HCT116 (cell line): Measurements from ENCODE around the gene CFAP410. TPM values are rescaled to one million over a fixed set of nuclear protein-coding genes. Genes with fewer than 3 reads are reported as not detected.

ENCODE experiments used
- ATAC-seq: fragments of 200-7000 bp; cut with Tn5 transposase; 2 replicates; pipeline ENCODE4 v1.9.1; 2020; ENCODE audit warnings: mild to moderate bottlenecking, moderate library complexity
- BruUV-seq: library from RNA; stranded (reverse); fragments of 400-500 nt; replicated peaks from 2 replicates; lab custom pipeline; 2021; lab: Mats Ljungman, UMichigan
- CTCF ChIA-PET: fragments of 300-600 bp; sonication (Branson Sonifier 250); formaldehyde crosslinking; loops from one replicate; lab custom pipeline; 2021; ENCODE audit warnings: antibody characterized with exemption; lab: Charles Lee
- POLR2A ChIA-PET: fragments of 300-600, 350-600 bp; sonication (Branson Sonifier 250); formaldehyde crosslinking; loops from one replicate; lab custom pipeline; 2021; ENCODE audit warnings: antibody characterized with exemption; lab: Charles Lee
- RAD21 ChIA-PET, 2 experiments: fragments of 300-600 bp; sonication (Branson Sonifier 250); formaldehyde crosslinking; loops; one replicate each; lab custom pipeline; 2023; ENCODE audit warnings: low total read pairs in 2 of 2; ENCODE audit not compliant: uncharacterized antibody in 2 of 2, unreplicated experiment in 2 of 2, low non-redundant PET in 1 of 2; lab: Charles Lee
- DNase-seq: peaks from one replicate; pipeline ENCODE4 v3.0.0-alpha.2; 2010; ENCODE audit warnings: low read depth, low spot score
- H2AFZ ChIP-seq: fragments of 200-600 bp; shearing (Covaris generic), sonication (generic); 2 replicates; pipeline ENCODE4 v1.6.1; 2017; ENCODE audit warnings: low read depth, mixed run types, mixed read lengths, antibody characterized with exemption, low read length; ENCODE audit not compliant: poor library complexity, severe bottlenecking
- H3K27ac ChIP-seq: 2 replicates; pipeline ENCODE4 v1.5.1; 2012; ENCODE audit warnings: low read depth, low read length
- H3K27me3 ChIP-seq: fragments of 200-600 bp; sonication (generic); 2 replicates; pipeline ENCODE4 v1.6.1; 2016; ENCODE audit warnings: mixed run types, low read length, mixed read lengths; ENCODE audit not compliant: insufficient read depth
- H3K36me3 ChIP-seq, 2 experiments: fragments of 200-500 bp in 1 of 2; fragments of 200-600 bp in 1 of 2; sonication (Bioruptor generic) in 1 of 2; sonication (generic) in 1 of 2; 2 replicates each; pipeline versions ENCODE4 v1.5.1 to v1.6.1; 2014 to 2016; ENCODE audit warnings: low read length in 2 of 2, inconsistent platforms in 1 of 2, mixed read lengths in 1 of 2, mixed run types in 1 of 2; ENCODE audit not compliant: insufficient read depth in 2 of 2, control insufficient read depth in 1 of 2
- H3K4me1 ChIP-seq, 2 experiments: fragments of 200-600 bp in 1 of 2; sonication (generic) in 1 of 2; 2 replicates each; pipeline versions ENCODE4 v1.5.1 to v1.6.1; 2012 to 2017; ENCODE audit warnings: low read length in 2 of 2, inconsistent platforms in 1 of 2, mild to moderate bottlenecking in 1 of 2, mixed read lengths in 1 of 2, mixed run types in 1 of 2, moderate library complexity in 1 of 2; ENCODE audit not compliant: insufficient read depth in 2 of 2, control insufficient read depth in 1 of 2
- H3K4me2 ChIP-seq: fragments of 200-600 bp; sonication (generic); 2 replicates; pipeline ENCODE4 v1.6.1; 2017; ENCODE audit warnings: mixed run types, low read length, mixed read lengths
- H3K4me3 ChIP-seq, 2 experiments: fragments of 200-600 bp in 1 of 2; sonication (generic) in 1 of 2; replicated peaks in 1 of 2; 2 replicates each; pipeline ENCODE4 v1.5.1; 2011 to 2016; ENCODE audit warnings: low read length in 2 of 2, control low read depth in 1 of 2, low read depth in 1 of 2, mild to moderate bottlenecking in 1 of 2, mixed read lengths in 1 of 2, mixed run types in 1 of 2
- H3K79me2 ChIP-seq: fragments of 200-600 bp; sonication (generic); 2 replicates; pipeline ENCODE4 v1.6.1; 2017; ENCODE audit warnings: mild to moderate bottlenecking, mixed run types, low read length, moderate library complexity, mixed read lengths; ENCODE audit not compliant: insufficient read depth
- H3K9ac ChIP-seq: fragments of 200-600 bp; sonication (generic); 2 replicates; pipeline ENCODE4 v1.6.1; 2016; ENCODE audit warnings: low read length, mixed read lengths
- H3K9me2 ChIP-seq: fragments of 200-600 bp; sonication (generic), shearing (Covaris generic); 2 replicates; pipeline ENCODE4 v1.6.1; 2017; ENCODE audit warnings: mixed run types, mild to moderate bottlenecking, moderate library complexity; ENCODE audit not compliant: insufficient read depth
- H3K9me3 ChIP-seq, 2 experiments: fragments of 200-500 bp in 1 of 2; fragments of 200-600 bp in 1 of 2; sonication (Bioruptor generic) in 1 of 2; sonication (generic) in 1 of 2; 2 replicates each; pipeline ENCODE4 v1.6.1; 2014 to 2017; ENCODE audit warnings: low read length in 2 of 2, mixed read lengths in 2 of 2, inconsistent platforms in 1 of 2, low read depth in 1 of 2, mild to moderate bottlenecking in 1 of 2, mixed run types in 1 of 2, moderate library complexity in 1 of 2; ENCODE audit not compliant: control insufficient read depth in 1 of 2, insufficient read depth in 1 of 2
- H4K20me1 ChIP-seq: fragments of 200-600 bp; sonication (generic), shearing (Covaris generic); 2 replicates; pipeline ENCODE4 v1.6.1; 2017; ENCODE audit warnings: mixed run types, mild to moderate bottlenecking, moderate library complexity; ENCODE audit not compliant: insufficient read depth
- CBX3 ChIP-seq: IDR thresholded peaks from 2 replicates; pipeline ENCODE4 v1.6.1; 2012; ENCODE audit warnings: low read depth
- CEBPB ChIP-seq: IDR thresholded peaks from 2 replicates; pipeline ENCODE4 v1.6.1; 2012; ENCODE audit warnings: low read depth
- EGR1 ChIP-seq: IDR thresholded peaks from 2 replicates; pipeline ENCODE4 v1.6.1; 2012; ENCODE audit warnings: low read depth
- EZH2phosphoT487 ChIP-seq: fragments of 200-600 bp; IDR thresholded peaks from 2 replicates; pipeline ENCODE4 v1.6.1; 2018; ENCODE audit warnings: antibody characterized with exemption, borderline replicate concordance
- JUND ChIP-seq: IDR thresholded peaks from 2 replicates; pipeline ENCODE4 v1.6.1; 2012
- POLR2A ChIP-seq: IDR thresholded peaks from 2 replicates; pipeline ENCODE4 v1.7.0; 2011; ENCODE audit warnings: borderline replicate concordance; ENCODE audit not compliant: insufficient read depth, insufficient read length; ENCODE audit errors: extremely low read depth
- RAD21 ChIP-seq: IDR thresholded peaks from 2 replicates; pipeline ENCODE4 v1.6.1; 2012; ENCODE audit warnings: low read depth, mild to moderate bottlenecking
- SIN3A ChIP-seq: IDR thresholded peaks from 2 replicates; pipeline ENCODE4 v1.6.1; 2012; ENCODE audit warnings: low read depth
- SP1 ChIP-seq: IDR thresholded peaks from 2 replicates; pipeline ENCODE4 v1.6.1; 2012; ENCODE audit warnings: low read depth
- SRF ChIP-seq: IDR thresholded peaks from 2 replicates; pipeline ENCODE4 v1.6.1; 2012; ENCODE audit warnings: low read depth
- TCF7L2 ChIP-seq: IDR thresholded peaks from 2 replicates; pipeline ENCODE4 v1.7.0; 2011; ENCODE audit warnings: borderline replicate concordance, inconsistent platforms; ENCODE audit not compliant: insufficient read depth, insufficient read length; ENCODE audit errors: extremely low read depth
- YY1 ChIP-seq: IDR thresholded peaks from 2 replicates; pipeline ENCODE4 v1.6.1; 2011; ENCODE audit warnings: low read length, low read depth, moderate library complexity, mild to moderate bottlenecking; ENCODE audit not compliant: insufficient replicate concordance; ENCODE audit errors: extremely low read depth
- ZFX ChIP-seq: fragments of 450-650 bp; IDR thresholded peaks from 2 replicates; pipeline ENCODE4 v1.6.1; 2017
- intact Hi-C: fragments of 100-400 bp; cut with micrococcal nuclease; formaldehyde crosslinking; loops from 2 replicates; pipeline ENCODE4 v1.10.0; 2022
- total RNA-seq: library from RNA; stranded (reverse); gene quantifications from one replicate; pipeline ENCODE4 v1.2.1, GENCODE V29; 2021; ENCODE audit not compliant: unreplicated experiment
- TF ChIP-seq, protein P1 (sequence below): IDR thresholded peaks from 2 replicates; pipeline ENCODE4 v1.6.1; 2012
- TF ChIP-seq, protein P2 (sequence below): IDR thresholded peaks from 2 replicates; pipeline ENCODE4 v1.6.1; 2011; ENCODE audit warnings: mild to moderate bottlenecking, low read length, moderate library complexity; ENCODE audit not compliant: insufficient replicate concordance; ENCODE audit errors: extremely low read depth
- TF ChIP-seq, protein P3 (sequence below), 3 experiments: fragments of 200-600 bp in 1 of 3; sonication (generic) in 1 of 3; IDR thresholded peaks in 2 of 3; conservative IDR thresholded peaks in 1 of 3; 2 replicates each; pipeline ENCODE4 v1.5.1; 2012 to 2017; ENCODE audit warnings: low read depth in 2 of 3, low read length in 2 of 3, antibody characterized with exemption in 1 of 3, borderline replicate concordance in 1 of 3, control low read depth in 1 of 3, mild to moderate bottlenecking in 1 of 3, mixed read lengths in 1 of 3, mixed run types in 1 of 3, moderate library complexity in 1 of 3; ENCODE audit not compliant: insufficient read depth in 1 of 3
- TF ChIP-seq, protein P4 (sequence below): IDR thresholded peaks from 2 replicates; pipeline ENCODE4 v1.6.1; 2012

CFAP410 gene
- total RNA-seq, 1 experiment from 2014 or later, result 15.3 TPM

DNA sequence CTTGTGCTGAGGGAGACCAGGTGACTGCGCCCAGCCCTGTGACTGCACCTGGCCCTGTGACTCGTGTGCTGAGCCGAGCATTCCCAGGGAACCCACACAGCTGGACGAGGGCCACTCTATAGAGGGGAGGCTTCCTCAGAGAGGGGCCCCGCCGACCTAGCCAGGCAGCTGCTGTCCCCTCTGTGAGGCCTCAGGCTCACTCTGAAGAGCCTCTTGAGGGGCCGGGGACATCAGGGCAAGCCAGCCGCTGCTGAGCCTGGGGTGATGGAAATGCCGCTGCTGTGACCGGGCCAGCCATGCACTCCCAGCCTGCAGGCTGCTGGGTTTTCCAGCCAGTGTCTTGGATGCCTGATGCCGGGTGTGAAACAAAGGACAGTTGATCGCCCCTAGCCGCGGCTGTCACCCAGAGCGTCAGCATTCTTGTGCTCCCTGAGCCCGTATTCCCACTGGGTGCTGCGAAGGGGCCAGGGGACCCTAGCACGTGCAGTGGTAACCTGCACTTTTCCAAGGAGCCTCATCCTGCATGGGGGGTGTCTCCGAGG is 21.9 kb downstream of the CFAP410 start:
- Histone ChIP-seq H3K79me2 (no peaks in the 10 kb centered on the region), H3K4me3 (no peak overlapping the region), H3K9ac (no peak overlapping the region), H4K20me1 (no peaks in the 10 kb centered on the region), H3K9me3 (no peaks in the 10 kb centered on the region), H3K4me2 (no peak overlapping the region), H2AFZ (no peak overlapping the region), H3K27ac (no peak overlapping the region), H3K9me2 (no peaks in the 10 kb centered on the region), H3K4me1 (no peaks in the 10 kb centered on the region), H3K36me3 (peaks cover 0 to 11% of the 10 kb centered on the region in 2 experiments; a peak in 2 of 4 replicates), H3K27me3 (no peaks in the 10 kb centered on the region)
- CTCF ChIA-PET, result no interaction called here
- TF ChIP-seq ZFX (no peak), EGR1 (no peak), SIN3A (no peak), POLR2A (no peak), CBX3 (no peak), CEBPB (no peak), JUND (no peak), TCF7L2 (no peak), RAD21 (no peak), EZH2phosphoT487 (no peak), SRF (no peak), SP1 (no peak), YY1 (no peak)
- TF ChIP-seq, protein P1, sequence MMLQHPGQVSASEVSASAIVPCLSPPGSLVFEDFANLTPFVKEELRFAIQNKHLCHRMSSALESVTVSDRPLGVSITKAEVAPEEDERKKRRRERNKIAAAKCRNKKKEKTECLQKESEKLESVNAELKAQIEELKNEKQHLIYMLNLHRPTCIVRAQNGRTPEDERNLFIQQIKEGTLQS, result no peak
- TF ChIP-seq, protein P2, sequence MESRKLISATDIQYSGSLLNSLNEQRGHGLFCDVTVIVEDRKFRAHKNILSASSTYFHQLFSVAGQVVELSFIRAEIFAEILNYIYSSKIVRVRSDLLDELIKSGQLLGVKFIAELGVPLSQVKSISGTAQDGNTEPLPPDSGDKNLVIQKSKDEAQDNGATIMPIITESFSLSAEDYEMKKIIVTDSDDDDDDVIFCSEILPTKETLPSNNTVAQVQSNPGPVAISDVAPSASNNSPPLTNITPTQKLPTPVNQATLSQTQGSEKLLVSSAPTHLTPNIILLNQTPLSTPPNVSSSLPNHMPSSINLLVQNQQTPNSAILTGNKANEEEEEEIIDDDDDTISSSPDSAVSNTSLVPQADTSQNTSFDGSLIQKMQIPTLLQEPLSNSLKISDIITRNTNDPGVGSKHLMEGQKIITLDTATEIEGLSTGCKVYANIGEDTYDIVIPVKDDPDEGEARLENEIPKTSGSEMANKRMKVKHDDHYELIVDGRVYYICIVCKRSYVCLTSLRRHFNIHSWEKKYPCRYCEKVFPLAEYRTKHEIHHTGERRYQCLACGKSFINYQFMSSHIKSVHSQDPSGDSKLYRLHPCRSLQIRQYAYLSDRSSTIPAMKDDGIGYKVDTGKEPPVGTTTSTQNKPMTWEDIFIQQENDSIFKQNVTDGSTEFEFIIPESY, result no peak
- TF ChIP-seq, protein P3, sequence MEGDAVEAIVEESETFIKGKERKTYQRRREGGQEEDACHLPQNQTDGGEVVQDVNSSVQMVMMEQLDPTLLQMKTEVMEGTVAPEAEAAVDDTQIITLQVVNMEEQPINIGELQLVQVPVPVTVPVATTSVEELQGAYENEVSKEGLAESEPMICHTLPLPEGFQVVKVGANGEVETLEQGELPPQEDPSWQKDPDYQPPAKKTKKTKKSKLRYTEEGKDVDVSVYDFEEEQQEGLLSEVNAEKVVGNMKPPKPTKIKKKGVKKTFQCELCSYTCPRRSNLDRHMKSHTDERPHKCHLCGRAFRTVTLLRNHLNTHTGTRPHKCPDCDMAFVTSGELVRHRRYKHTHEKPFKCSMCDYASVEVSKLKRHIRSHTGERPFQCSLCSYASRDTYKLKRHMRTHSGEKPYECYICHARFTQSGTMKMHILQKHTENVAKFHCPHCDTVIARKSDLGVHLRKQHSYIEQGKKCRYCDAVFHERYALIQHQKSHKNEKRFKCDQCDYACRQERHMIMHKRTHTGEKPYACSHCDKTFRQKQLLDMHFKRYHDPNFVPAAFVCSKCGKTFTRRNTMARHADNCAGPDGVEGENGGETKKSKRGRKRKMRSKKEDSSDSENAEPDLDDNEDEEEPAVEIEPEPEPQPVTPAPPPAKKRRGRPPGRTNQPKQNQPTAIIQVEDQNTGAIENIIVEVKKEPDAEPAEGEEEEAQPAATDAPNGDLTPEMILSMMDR (IDR thresholded peaks at IDR 0.05 in 2 of 3, conservative IDR thresholded peaks at IDR 0.05 in 1 of 3; ENCODE audit: borderline replicate concordance in 1 of 3, insufficient read depth in 1 of 3, low read depth in 2 of 3, low read length in 2 of 3), result no peak
- TF ChIP-seq, protein P4, sequence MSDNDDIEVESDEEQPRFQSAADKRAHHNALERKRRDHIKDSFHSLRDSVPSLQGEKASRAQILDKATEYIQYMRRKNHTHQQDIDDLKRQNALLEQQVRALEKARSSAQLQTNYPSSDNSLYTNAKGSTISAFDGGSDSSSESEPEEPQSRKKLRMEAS, result no peak
- ATAC-seq (no peak), DNase-seq (no peak)
- RAD21 ChIA-PET, result no interaction called here
- POLR2A ChIA-PET, result no interaction called here
- intact Hi-C loops, result no loop called here
- no TSS peak for BruUV-seq
